ENCODE results near the gene SGF29.
"Not testable (repeated sequence)": the region's sequence is repeated elsewhere in the genome, so short reads cannot be mapped to it uniquely, and the experiment has no call there.

GRCh38 chr16:28612359-28613280 is 58.9 kb downstream of the SGF29 start:
- TF ChIP-seq CTCF (IDR thresholded peaks at IDR 0.05 in 8 of 11, conservative IDR thresholded peaks at IDR 0.05 in 3 of 11); POLR2A (IDR thresholded peaks at IDR 0.05); POLR2AphosphoS5 (IDR thresholded peaks at IDR 0.05): not testable (repeated sequence)

Data from spleen (tissue), 7 donors.